ENCODE results near the gene FLOT2.
"Not testable (repeated sequence)": the region's sequence is repeated elsewhere in the genome, so short reads cannot be mapped to it uniquely, and the experiment has no call there.

FLOT2 gene

DNA sequence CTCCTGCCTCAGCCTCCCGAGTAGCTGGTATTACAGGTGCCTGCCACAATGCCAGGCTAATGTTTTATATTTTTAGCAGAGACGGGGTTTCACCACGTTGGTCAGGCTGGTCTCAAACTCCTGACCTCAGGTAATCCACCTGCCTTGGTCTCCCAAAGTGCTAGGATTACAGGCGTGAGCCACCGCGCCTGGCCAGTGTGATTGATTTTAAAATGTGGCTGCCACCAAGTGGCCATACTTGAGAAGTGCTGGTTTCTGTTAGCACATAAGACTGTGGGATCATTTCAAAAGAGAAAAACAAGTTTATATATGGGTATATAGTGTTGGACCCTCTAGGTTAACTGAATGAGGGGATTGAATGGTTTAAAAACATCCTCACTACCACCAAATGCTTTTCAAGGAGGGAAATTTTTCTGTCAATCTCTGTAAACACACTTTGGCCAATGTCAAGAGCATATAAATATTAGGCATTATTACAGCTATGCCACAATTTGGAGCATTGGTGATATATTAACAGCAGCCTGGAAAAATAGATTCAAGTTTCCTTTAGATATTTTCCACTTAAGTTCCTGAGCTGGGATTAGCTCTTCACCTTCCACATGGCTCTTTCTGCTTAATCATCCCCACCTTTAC, 18.9 kb upstream of the FLOT2 start:
- peak in 1 of 2 experiments; percentile 37 for DNase-seq

DNA sequence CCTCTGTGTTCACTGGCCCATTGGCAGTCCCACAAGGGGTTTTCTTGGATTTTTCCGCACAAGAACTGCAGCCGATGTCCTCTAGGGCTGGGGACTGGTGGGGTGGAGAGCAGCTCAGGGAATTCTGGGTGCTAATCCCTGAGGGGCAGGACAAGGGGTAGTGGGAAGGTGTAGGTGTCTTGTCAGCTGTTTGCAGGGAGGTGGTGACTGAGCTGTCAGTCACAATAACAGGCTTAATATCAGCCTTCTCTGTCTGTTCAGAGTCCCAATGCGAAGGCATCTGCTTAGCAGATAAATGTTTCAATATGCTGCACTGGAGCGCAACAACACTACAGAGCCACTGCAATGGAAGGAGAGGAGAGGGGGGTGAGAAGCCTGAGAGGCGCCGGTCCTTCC, 15.4 kb upstream of the FLOT2 start:
- no peak for DNase-seq

- DNase-seq: no peak
Observed at GRCh38 chr17:28912281-28912937, 14.9 kb upstream of the FLOT2 start.

DNA sequence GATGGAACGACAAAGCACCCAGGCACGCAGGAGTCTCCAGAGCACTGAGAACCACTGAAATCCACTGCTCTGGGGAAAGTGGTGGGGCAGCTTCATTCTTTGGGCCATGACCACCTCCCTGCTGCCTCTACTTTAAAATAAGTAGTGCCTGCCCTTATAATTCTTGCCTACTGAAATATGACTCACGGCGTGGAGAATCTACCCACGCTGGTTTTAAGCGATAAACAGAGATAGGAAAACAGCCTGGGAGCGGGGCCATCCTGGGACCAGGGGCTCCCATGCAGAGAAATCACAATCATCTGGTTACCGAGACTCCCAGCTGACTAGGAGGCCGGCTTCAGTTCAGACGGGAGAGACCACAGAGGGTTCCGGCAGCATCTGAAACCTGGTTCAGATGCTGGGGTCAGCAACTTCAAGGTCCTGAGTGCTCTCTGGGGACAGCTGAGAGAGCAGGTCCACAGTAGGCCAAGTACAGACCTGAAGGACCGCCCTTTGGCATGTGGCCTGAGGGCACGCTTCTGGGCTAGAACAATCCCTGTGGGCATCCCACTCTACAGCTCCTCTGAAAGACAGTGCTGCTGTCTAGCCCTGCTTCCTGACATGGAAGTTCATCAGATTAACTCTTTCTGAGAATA, 14.0 kb upstream of the FLOT2 start:
- DNase-seq: no peak

DNA sequence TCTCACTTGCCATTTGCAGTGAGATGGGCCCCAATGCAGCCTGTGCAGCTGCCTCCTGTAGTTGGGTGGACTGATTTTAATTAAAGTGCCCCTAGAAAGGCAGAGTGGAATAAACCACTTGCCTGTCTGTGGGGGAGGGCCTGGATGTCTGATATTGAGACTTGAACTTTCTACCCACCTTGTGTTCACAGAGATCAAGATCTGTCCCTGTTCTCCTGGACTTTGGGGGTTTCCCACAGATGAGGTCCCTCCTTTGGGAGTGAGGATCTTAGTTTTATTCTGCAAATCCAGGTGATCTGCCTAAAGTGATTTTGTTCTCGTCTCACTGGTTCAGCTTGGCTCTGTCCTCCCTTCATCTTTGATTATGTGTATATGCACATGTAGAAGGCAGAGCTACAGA, 13.0 kb upstream of the FLOT2 start:
- DNase-seq: no peak

DNA sequence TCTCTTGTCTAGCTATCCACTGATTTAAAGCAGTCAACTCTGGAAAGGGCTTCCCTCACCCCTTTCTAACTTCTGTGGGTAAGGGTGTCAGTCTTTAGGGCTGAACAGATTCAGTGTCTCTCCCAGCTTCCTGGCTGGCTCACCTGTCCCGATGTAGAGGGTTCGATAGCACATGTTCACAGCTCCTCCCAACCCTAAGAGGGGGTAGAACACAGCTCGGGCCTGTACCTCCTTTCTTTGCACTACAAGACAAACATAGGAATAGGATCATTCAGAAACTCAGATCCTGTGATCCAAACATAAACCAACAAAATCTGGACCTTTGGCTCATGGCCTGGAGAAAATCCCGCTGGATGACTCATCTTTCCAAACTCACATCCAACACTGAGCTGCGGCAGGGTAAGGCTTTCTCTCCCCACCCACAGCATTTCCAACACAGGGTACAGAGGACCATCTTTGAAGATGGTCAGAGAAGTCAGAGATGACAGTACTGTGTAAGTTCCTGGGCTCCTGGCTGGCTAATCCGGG, 11.2 kb upstream of the FLOT2 start:
- no peak for DNase-seq

- no peak for DNase-seq
Observed at GRCh38 chr17:28907709-28908475, 10.4 kb upstream of the FLOT2 start.

DNA sequence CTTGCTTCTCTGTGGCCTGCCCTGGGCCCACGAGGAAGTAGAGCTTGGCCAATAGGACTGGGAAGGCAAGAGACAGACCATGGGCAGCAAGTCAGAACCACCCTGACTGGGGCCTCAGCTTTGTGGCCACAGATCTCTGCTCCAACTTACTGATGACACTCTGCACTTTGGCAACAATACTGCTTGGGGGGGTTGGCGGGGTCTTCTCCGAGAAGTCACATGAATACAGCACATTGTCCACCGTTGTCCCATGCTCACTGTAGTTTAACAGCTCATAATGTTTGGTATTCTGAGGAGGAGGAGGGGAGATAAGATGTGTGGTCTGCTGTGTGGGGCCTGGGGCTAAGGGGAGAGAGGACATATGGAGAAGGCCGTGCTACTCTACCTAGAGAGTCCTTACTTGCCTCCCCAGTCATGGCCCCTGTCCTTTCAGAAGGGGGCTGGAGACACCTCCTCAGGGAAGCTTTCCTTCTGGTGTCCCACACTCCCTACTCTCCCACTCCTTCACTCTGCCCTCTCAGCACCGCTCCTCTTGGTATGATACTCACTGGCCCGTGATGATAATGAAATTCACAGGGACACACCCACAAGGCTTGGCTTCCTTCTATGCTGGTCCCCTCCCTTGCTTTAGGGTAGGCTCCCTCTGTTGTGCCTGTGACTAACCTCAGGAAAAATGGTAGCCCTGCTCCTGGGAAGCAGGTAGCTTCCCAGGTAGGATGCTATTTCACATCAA, 9.3 kb upstream of the FLOT2 start:
- DNase-seq: no peak

- no peak for DNase-seq
Observed at GRCh38 chr17:28906276-28906675, 8.7 kb upstream of the FLOT2 start.

GRCh38 chr17:28904800-28905199, 7.3 kb upstream of the FLOT2 start:
- no peak for DNase-seq

DNA sequence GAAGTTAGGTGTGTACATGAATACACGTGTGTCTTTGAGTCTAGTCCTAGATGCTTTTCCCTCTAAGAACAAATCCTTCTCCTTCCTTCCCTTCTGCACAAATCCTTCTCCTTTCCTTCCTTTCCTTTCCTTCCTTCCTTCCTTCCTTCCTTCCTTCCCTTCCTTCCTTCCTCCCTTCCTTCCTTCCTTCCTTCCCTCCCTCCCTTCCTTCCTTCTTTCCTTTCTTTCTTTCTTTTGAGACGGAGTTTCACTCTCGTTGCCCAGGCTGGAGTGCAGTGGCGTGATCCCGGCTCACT, 6.0 kb upstream of the FLOT2 start:
- DNase-seq: not testable (repeated sequence)

GRCh38 chr17:28902819-28903545, 5.4 kb upstream of the FLOT2 start, which contains the start of gene DHRS13:
DHRS13 (minus strand) TSS chr17:28903079; CDS start chr17:28902944, 135 bp downstream.
- peak; percentile 92 to 95 for DNase-seq

- peak; percentile 38 to 56 for DNase-seq
Observed at GRCh38 chr17:28901866-28902818, 4.6 kb upstream of the FLOT2 start.

DNA sequence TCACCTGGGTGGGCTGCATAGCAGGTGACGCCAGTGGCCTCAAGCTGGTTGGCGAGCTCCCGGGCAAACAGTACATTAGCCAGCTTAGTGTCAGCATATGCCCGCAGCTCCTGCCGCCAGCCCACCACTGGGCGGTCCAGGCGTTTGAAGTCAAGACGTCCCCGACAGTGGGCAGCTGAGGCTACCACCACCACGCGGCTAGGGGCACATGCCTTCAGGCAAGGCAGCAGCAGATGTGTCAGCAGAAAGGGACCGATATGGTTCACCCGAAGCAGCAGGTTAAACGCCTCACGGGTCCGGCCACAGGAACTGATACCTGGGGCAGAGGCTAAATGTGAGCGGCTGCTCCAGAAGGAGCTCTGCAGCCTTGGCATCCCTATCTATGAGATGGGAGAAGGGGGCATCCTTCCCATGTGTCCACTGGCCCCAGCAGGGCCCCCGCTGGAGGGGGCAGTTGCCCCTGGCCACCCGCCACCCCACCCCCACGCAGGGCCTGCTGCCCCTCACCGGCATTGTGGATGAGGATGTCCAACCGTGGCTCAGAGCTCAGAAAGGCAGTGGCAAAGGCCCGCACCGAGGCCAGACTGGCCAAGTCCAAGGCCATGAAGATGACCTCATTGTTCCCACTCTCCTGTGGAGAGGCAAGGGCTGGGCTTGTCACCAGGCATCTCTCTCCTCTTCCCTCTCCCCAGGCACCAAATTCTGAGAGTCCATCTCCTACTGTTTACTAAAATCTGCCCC, 3.6 kb upstream of the FLOT2 start:
- DNase-seq: no peak

- no peak for DNase-seq
Observed at GRCh38 chr17:28899212-28899815, 1.8 kb upstream of the FLOT2 start.

- DNase-seq: no peak
Observed at GRCh38 chr17:28898527-28898955, 1.0 kb upstream of the FLOT2 start.

DNA sequence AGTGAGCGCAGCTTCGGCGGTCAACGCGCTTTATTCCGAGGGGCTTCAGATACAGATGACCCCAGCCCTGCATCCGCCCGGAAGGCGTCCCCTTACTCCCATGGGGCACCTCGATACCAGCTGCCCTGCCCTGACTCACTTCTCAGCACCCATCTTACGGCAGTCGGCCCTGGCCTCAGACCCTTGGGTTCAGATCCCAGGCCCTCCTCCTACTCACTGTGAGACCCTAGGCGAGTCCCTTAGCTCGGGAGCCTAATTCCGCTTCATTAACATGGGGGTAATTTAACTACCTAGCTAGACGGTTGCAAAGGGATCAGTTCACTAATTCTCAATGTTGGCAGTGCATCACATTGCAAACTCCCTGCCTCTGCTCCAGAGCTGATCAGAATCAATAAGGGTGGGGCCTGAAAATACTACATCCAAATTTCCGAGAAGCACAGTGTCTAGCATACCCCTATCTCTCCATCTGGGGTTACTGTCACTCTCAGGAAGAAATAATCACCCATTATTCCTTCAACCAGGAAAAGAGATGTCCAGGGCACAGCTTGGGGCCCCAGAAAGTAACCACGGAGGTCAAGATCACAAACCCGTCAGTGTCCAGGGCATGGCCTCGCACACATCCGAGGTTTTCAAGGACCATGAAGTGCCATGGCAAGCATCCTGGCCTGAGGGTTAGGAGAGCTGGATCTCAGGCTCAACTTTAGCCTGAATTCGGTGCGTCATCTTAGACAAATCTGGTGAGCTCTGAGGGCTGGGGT, 415 bp upstream of the FLOT2 start:
- peak in 1 of 2 experiments; percentile 13 for DNase-seq

DNA sequence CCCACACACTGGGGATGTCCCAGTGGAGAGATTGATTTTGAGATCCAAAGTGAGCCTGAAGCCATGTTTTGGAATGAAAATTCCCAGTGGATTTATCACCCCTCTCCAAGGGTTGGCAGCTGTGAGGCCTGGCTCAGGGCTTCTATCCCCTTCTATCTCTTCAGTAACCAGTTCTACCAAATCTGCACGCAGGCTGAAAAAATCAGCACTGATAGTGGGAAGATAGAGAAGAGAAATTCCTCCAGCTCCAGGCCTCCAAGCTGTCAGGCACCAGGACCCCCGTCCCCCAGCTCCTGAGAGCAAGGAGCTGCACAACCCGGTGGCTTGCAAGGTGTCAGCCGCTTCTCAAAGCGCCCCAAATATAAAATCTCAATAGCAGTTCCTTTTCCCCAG, 1.0 kb downstream of the FLOT2 start:
- DNase-seq: no peak

Data from stimulated activated CD4-positive, alpha-beta T cell treated with anti-CD3 and anti-CD28 coated beads, Interleukin-4, amount 100 ng/mL, for 4 hours (primary cell).